ENCODE results near the gene AGAP2. TPM values are rescaled to one million over a fixed set of nuclear protein-coding genes. Genes with fewer than 3 reads are reported as not detected.

The AGAP2 gene
- polyA plus RNA-seq, 3 donors, result 0.20 to 3.4 (median 0.65) TPM

DNA sequence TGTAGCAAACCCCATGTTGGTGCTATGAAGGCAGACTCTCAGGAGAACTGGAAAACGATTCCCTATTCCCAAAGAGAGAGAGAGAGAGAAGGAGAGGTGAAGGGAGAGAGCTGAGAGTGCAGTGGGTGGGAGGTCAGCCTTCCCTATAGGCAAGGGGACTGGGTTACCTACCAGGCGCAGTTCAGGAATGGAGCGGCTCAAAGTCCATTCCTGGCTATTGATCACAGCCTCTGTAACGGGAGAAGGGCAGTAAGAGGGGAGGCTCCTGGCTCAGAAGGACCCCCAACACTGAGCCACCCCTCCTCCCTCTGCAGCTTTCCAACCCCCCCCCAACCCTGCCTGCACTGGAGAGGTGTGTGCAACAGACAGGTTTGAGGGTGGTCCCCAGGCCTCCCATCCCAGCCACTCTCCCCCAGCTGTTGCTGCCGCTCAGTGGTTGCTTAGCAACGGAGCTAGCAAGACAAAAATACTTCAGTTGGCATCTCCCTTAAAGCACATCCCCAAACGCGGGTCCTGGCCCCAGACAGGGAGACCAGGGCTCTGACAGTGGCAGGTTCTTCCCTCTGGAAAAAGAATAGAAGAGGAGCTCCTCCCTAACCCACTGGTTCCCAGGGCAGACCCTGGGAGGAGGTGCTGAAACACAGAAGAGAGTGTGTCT, 3.2 kb downstream of the AGAP2 start:
- H3K4me1 ChIP-seq (ENCODE audit: control insufficient read depth in 1 of 2, insufficient read depth in 2 of 2, low read length in 2 of 2), result peaks cover 2 to 7% of the 10 kb centered on the region in 2 donors
- H2AFZ ChIP-seq (ENCODE audit: insufficient read depth, low read depth, low read length, poor library complexity, severe bottlenecking), result no peak overlapping the region
- H3K9me3 ChIP-seq (replicated peaks in 1 of 2; ENCODE audit: control insufficient read depth in 1 of 2, insufficient read depth in 1 of 2, low read length in 2 of 2), result no peaks in the 10 kb centered on the region
- no peak overlapping the region for H3K4me2 ChIP-seq (replicated peaks; ENCODE audit: extremely low read depth, low read length, poor library complexity, severe bottlenecking)
- no peak for DNase-seq
- no peaks in the 10 kb centered on the region for H3K27me3 ChIP-seq (ENCODE audit: control insufficient read depth in 2 of 2, insufficient read depth in 2 of 2, low read length in 2 of 2)
- Mint-ChIP-seq H3K4me3 (no peak overlapping the region), H3K4me1 (peaks cover 11% of the 10 kb centered on the region), H3K36me3 (peaks cover 54 to 59% of the 10 kb centered on the region in 2 donors), H3K27me3 (ENCODE audit: low read depth in 3 of 3) (no peaks in the 10 kb centered on the region), H3K9me3 (no peaks in the 10 kb centered on the region), H3K27ac (peak overlapping the region in 1 of 7 donors; percentile 50)
- H3K36me3 ChIP-seq (replicated peaks in 1 of 2; ENCODE audit: control insufficient read depth in 1 of 2, insufficient read depth in 2 of 2, low read length in 2 of 2), result peaks cover 47 to 58% of the 10 kb centered on the region in 2 donors
- peaks cover 15% of the 10 kb centered on the region for H3K79me2 ChIP-seq (ENCODE audit: insufficient read depth, low read length)
- H4K20me1 ChIP-seq (ENCODE audit: insufficient read depth, low read length), result no peaks in the 10 kb centered on the region
- no peak overlapping the region for H3K4me3 ChIP-seq (replicated peaks in 1 of 3; ENCODE audit: low read depth in 2 of 3, low read length in 3 of 3)
- TF ChIP-seq, protein P1, sequence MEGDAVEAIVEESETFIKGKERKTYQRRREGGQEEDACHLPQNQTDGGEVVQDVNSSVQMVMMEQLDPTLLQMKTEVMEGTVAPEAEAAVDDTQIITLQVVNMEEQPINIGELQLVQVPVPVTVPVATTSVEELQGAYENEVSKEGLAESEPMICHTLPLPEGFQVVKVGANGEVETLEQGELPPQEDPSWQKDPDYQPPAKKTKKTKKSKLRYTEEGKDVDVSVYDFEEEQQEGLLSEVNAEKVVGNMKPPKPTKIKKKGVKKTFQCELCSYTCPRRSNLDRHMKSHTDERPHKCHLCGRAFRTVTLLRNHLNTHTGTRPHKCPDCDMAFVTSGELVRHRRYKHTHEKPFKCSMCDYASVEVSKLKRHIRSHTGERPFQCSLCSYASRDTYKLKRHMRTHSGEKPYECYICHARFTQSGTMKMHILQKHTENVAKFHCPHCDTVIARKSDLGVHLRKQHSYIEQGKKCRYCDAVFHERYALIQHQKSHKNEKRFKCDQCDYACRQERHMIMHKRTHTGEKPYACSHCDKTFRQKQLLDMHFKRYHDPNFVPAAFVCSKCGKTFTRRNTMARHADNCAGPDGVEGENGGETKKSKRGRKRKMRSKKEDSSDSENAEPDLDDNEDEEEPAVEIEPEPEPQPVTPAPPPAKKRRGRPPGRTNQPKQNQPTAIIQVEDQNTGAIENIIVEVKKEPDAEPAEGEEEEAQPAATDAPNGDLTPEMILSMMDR (IDR thresholded peaks at IDR 0.05), result no peak
- H3K27ac ChIP-seq (ENCODE audit: low read depth in 1 of 2, low read length in 2 of 2), result no peak overlapping the region
- intact Hi-C loops (cut with micrococcal nuclease), result no loop called here
- H3K9ac ChIP-seq (ENCODE audit: insufficient read depth, low read length, poor library complexity, severe bottlenecking), result no peak overlapping the region
- no CpG with 5 or more reads among the region's 8 CpGs for WGBS (ENCODE audit: insufficient coverage)

DNA sequence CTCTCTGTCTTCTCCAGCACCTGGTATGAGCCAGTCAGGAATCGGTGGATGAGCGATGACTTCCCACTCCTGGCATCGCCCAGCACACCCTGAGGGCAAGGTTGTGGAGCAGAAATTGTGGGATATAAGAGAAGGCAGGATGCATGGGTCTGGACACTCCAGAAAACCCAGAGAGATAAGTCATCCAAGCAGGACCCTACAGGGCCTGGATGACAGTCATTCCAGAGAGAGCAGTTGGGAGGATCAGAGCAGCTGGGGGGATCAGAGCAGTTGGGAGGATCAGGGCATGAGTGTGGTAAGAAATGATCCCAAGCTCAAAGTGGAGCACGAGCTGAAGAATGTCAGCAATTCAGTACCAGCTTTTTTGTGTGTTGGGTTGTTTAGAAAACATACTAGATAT, 4.0 kb downstream of the AGAP2 start:
- H3K4me1 ChIP-seq (ENCODE audit: control insufficient read depth in 1 of 2, insufficient read depth in 2 of 2, low read length in 2 of 2), result no peaks in the 10 kb centered on the region
- H3K4me2 ChIP-seq (replicated peaks; ENCODE audit: extremely low read depth, low read length, poor library complexity, severe bottlenecking), result no peak overlapping the region
- peaks cover 59 to 63% of the 10 kb centered on the region in 2 donors for H3K36me3 Mint-ChIP-seq
- no peaks in the 10 kb centered on the region for H4K20me1 ChIP-seq (ENCODE audit: insufficient read depth, low read length)
- no peak overlapping the region for H3K9ac ChIP-seq (ENCODE audit: insufficient read depth, low read length, poor library complexity, severe bottlenecking)
- H3K9me3 ChIP-seq (replicated peaks in 1 of 2; ENCODE audit: control insufficient read depth in 1 of 2, insufficient read depth in 1 of 2, low read length in 2 of 2), result no peaks in the 10 kb centered on the region
- H2AFZ ChIP-seq (ENCODE audit: insufficient read depth, low read depth, low read length, poor library complexity, severe bottlenecking), result no peak overlapping the region
- H3K9me3 Mint-ChIP-seq, result peaks cover 0 to 1% (median 0%) of the 10 kb centered on the region in 7 donors
- H3K4me3 Mint-ChIP-seq, result no peak overlapping the region
- peaks cover 8% of the 10 kb centered on the region for H3K79me2 ChIP-seq (ENCODE audit: insufficient read depth, low read length)
- H3K27ac Mint-ChIP-seq, result peak overlapping the region in 1 of 7 donors; percentile 1
- TF ChIP-seq, protein P1 (IDR thresholded peaks at IDR 0.05), result no peak
- peaks cover 53 to 65% of the 10 kb centered on the region in 2 donors for H3K36me3 ChIP-seq (replicated peaks in 1 of 2; ENCODE audit: control insufficient read depth in 1 of 2, insufficient read depth in 2 of 2, low read length in 2 of 2)
- no peak overlapping the region for H3K27ac ChIP-seq (ENCODE audit: low read depth in 1 of 2, low read length in 2 of 2)
- H3K4me1 Mint-ChIP-seq, result peaks cover 7% of the 10 kb centered on the region
- DNase-seq, result no peak
- intact Hi-C loops (cut with micrococcal nuclease), result no loop called here
- H3K27me3 Mint-ChIP-seq (ENCODE audit: low read depth in 3 of 3), result no peaks in the 10 kb centered on the region
- no peak overlapping the region for H3K4me3 ChIP-seq (replicated peaks in 1 of 3; ENCODE audit: low read depth in 2 of 3, low read length in 3 of 3)
- H3K27me3 ChIP-seq (ENCODE audit: control insufficient read depth in 2 of 2, insufficient read depth in 2 of 2, low read length in 2 of 2), result no peaks in the 10 kb centered on the region
- 100% methylated on average over 3 of the region's 4 CpGs for WGBS (ENCODE audit: insufficient coverage)

Measured in CD14-positive monocyte (primary cell).